Lower leg skin (tissue), 4 donors: Measurements from ENCODE around the gene TBC1D22A. TPM values are rescaled to one million over a fixed set of nuclear protein-coding genes. Genes with fewer than 3 reads are reported as not detected.

Source experiments
- DNase-seq, 2 donors: peaks; one replicate each; pipeline ENCODE4 v3.0.0-alpha.2; 2019; ENCODE audit warnings: low spot score in 2 of 2
- H3K4me3 ChIP-seq: fragments of 200-600 bp; sonication (generic); 2 replicates; pipeline ENCODE4 v1.5.1; 2017; ENCODE audit warnings: mild to moderate bottlenecking, low read depth; ENCODE audit not compliant: poor library complexity, severe bottlenecking
- POLR2A ChIP-seq, 2 donors: fragments of 450-650 bp; IDR thresholded peaks; one replicate each; pipeline ENCODE4 v1.6.1; 2016 to 2017; ENCODE audit warnings: antibody characterized with exemption in 2 of 2, mild to moderate bottlenecking in 1 of 2, moderate library complexity in 1 of 2
- WGBS, 2 donors: methylation state at CpG; one replicate each; pipeline ENCODE4 v1.1.5; 2018; 5-methylcytosine and 5-hydroxymethylcytosine counted together
- intact Hi-C: fragments of 100-400 bp; cut with DNase I; formaldehyde crosslinking; loops from one replicate; pipeline ENCODE4 v1.15.0; 2023; ENCODE audit warnings: low total_unique reads
- total RNA-seq, 4 donors: library from RNA; depleted of rRNA; stranded (reverse); fragments of >200 nt; gene quantifications; one replicate each; pipeline ENCODE4 v1.1.0, GENCODE V29; 2016
- TF ChIP-seq, protein P1 (sequence below), 3 donors: fragments of 450-650 bp; IDR thresholded peaks; one replicate each; pipeline ENCODE4 v1.5.1; 2016; ENCODE audit warnings: antibody characterized with exemption in 3 of 3, mild to moderate bottlenecking in 3 of 3, moderate library complexity in 2 of 3

The TBC1D22A gene
- total RNA-seq, 4 donors from 2014 or later, result 21.8 to 32.3 (median 31.6) TPM

DNA sequence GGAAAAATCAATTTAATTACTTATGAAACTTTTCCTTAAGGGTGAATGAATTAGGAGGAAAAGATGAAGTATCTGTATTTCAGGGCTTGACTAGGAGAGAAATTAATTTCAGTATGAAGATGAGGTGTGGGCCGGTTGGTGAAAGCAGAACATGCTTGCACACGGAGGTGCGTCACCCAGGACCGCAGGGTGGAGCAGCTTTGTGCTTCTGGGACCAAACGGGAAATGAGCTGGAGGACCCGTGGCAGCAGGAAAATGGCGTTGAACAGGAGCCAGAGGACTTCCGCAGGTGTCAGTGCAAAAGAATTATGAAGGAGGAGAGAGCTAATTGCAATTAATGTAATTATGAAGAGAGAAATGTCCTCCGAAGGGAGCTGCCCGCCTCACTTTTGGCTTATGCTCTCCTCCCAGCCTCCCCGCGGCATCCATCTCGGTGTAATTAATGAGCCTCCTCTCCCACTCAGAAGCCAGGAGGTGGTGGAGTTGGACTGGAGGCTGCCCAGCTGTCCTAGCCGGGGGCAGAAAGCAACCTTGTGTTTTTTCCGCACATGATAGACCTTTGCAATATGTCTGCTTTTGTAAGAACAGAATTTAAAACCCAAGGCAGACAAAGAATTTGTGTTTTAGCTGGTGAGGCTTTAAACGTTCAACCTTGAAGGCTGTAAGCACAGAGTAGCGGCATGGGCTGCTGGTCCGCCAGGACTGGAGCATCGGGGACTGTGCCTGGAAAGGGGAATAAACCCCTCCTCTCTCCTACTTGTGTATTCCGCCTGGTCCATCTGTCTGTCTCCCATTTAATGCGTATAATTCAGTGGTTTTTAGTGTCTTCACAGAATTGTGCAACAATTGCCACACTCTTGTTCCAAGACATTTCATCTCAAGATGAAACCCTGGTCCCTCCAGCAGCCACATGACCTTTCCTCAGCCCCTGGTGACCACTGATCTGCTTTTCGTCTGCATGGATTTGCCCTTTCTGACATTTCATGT, 180.6 kb downstream of the TBC1D22A start:
- TF ChIP-seq POLR2A (IDR thresholded peaks at IDR 0.05), result no peak
- TF ChIP-seq, protein P1, sequence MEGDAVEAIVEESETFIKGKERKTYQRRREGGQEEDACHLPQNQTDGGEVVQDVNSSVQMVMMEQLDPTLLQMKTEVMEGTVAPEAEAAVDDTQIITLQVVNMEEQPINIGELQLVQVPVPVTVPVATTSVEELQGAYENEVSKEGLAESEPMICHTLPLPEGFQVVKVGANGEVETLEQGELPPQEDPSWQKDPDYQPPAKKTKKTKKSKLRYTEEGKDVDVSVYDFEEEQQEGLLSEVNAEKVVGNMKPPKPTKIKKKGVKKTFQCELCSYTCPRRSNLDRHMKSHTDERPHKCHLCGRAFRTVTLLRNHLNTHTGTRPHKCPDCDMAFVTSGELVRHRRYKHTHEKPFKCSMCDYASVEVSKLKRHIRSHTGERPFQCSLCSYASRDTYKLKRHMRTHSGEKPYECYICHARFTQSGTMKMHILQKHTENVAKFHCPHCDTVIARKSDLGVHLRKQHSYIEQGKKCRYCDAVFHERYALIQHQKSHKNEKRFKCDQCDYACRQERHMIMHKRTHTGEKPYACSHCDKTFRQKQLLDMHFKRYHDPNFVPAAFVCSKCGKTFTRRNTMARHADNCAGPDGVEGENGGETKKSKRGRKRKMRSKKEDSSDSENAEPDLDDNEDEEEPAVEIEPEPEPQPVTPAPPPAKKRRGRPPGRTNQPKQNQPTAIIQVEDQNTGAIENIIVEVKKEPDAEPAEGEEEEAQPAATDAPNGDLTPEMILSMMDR (IDR thresholded peaks at IDR 0.05), result no peak

GRCh38 chr22:46945481-46945880, 183.0 kb downstream of the TBC1D22A start:
- intact Hi-C loops, result no loop called here
- DNase-seq, result peak in 1 of 2 donors; percentile 32
- TF ChIP-seq, protein P1 (IDR thresholded peaks at IDR 0.05), result no peak
- no peak for TF ChIP-seq POLR2A (IDR thresholded peaks at IDR 0.05)
- H3K4me3 ChIP-seq, result no peak overlapping the region
- WGBS, 2 donors, result 93 to 97% methylated on average over 7 of the region's 7 CpGs

More for the DNA sequence above, 180.6 kb downstream of the TBC1D22A start:
- WGBS, 2 donors, result 76 to 79% methylated on average over 22 of the region's 22 CpGs
- intact Hi-C loops, result no loop called here
- DNase-seq, result peak in 1 of 2 donors; percentile 87
- no peak overlapping the region for H3K4me3 ChIP-seq

DNA sequence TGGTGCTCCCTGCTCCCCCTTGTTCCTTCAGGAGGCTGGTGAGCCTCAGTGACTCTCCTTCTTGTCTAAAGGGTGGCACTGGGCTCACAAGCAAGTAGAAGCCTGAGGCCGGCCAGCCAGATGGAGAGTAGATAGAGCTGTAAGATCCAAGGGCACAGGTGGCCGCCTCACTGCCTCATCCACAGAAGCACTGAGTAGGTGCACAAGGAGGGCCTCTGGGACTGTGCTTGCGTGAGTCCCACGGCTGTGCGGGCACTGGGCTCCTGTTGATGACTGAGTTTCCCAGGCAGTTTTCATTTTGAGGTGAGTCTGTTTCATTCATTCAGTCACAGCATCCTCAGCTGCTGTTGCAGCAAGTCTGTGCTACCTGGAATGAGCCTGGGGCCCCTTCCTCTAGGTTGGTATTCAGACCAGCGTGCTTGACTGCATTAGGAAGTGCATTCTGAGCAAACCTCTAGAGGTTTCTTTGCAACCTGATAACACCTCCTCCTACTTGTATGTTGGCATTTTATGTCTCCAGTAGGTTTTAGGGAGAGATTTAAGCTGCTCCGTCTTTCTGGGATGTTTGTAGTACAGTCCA, 184.0 kb downstream of the TBC1D22A start:
- no peak for TF ChIP-seq POLR2A (IDR thresholded peaks at IDR 0.05)
- TF ChIP-seq, protein P1 (IDR thresholded peaks at IDR 0.05), result no peak
- H3K4me3 ChIP-seq, result no peak overlapping the region
- intact Hi-C loops, result no loop called here
- WGBS, 2 donors, result 99 to 100% methylated on average over 4 to 7 of the region's 7 CpGs
- DNase-seq, result peak in 1 of 2 donors; percentile 76

DNA sequence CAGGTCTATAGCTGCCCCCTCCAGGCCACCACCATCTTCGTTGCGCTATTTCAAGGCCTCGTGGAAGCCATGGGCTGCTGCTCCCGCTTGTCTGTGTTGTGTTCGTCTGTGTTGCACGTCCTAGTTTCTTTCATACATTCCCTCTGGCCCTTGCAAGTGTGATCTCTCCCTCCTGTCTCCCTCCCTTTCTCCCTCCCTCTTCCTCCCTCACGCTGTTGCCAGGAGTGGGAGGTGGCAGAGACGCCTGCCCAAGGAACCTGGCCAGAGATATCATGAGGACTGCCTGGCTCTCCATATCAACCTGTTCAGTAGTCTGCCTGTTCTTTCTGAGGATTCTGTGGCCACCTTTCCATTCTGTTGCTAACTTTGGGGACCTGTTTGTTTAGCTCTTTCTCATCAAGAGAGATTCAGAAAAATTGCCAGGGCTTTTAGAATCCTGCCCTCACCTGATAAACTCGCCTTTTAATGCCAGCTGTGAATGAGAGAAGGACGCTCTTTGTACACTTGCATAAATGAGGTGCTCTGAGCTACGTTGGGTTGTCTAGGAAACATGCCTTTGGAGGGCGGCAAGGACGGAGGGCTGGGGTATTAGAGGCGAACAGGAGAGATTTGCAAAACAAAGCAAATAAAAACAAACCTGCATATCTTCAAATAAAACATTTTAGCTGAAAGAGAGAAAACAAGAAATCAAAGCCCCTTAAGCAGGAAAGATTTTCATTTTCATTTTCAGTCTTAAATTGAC, 185.2 kb downstream of the TBC1D22A start:
- TF ChIP-seq POLR2A (IDR thresholded peaks at IDR 0.05), result no peak
- TF ChIP-seq, protein P1 (IDR thresholded peaks at IDR 0.05), result no peak
- 81 to 90% methylated on average over 14 of the region's 14 CpGs for WGBS, 2 donors
- H3K4me3 ChIP-seq, result no peak overlapping the region
- intact Hi-C loops, result no loop called here
- peak in 1 of 2 donors; percentile 7 for DNase-seq

DNA sequence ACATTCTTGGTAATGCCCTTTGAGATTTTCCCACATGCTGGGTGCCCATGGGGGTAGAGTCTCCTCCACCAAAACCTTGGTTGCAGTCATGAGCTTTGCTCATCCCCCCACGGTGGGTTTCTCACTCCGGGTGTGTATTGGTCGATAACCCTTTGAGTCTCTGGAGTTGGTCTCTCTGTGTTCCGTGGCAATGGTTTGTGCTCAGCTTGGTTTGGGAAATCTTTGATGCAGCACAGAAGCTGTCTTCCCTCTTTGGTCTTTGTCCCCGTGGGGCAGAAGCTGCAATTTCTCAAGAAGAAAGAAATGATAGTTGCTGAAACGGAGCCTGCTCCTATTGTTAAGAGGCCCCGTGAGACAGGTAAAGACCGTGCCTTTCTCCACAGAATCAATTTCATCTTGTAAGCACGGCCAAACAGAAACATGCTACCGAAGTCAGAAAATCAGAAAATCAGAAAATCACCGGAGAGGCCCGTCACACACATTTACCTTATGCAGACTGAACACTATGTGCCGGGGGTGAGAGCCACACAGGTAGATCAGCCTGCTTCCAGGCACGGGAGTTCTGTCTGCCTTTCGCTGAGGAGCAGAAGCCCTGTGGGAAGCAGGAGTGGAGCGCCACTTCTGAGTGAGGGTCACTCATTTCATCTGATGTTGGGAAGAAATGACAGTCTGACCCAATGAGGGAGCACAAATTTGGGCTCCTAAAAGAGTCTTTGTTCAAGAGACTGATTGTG, 186.1 kb downstream of the TBC1D22A start:
- intact Hi-C loops, result no loop called here
- WGBS, 2 donors, result 94 to 96% methylated on average over 16 of the region's 16 CpGs

More for the DNA sequence above, 186.1 kb downstream of the TBC1D22A start:
- peak in 1 of 2 donors; percentile 43 for DNase-seq
- H3K4me3 ChIP-seq, result no peak overlapping the region
- TF ChIP-seq POLR2A (IDR thresholded peaks at IDR 0.05), result no peak
- TF ChIP-seq, protein P1 (IDR thresholded peaks at IDR 0.05), result no peak
